Liver (tissue), 9 donors: ENCODE measurements around the gene MXD3. TPM values are rescaled to one million over a fixed set of nuclear protein-coding genes. Genes with fewer than 3 reads are reported as not detected.

ENCODE experiments used
- DNase-seq: peaks from one replicate; pipeline ENCODE4 v3.0.0-alpha.2; 2017; ENCODE audit warnings: low spot score
- H3K27ac ChIP-seq, 2 donors: one replicate each; pipeline ENCODE4 v1.7.0; 2013; ENCODE audit warnings: inconsistent platforms in 2 of 2, low read length in 2 of 2, control low read depth in 1 of 2, low read depth in 1 of 2, mild to moderate bottlenecking in 1 of 2
- H3K27me3 ChIP-seq, 4 donors: one replicate each; pipeline versions ENCODE4 v1.6.1 to v1.7.0; 2013; ENCODE audit warnings: low read length in 3 of 4, inconsistent platforms in 1 of 4, mild to moderate bottlenecking in 1 of 4, moderate library complexity in 1 of 4; ENCODE audit not compliant: control insufficient read depth in 4 of 4, insufficient read depth in 4 of 4
- H3K36me3 ChIP-seq, 4 donors: one replicate each; pipeline versions ENCODE4 v1.6.1 to v1.7.0; 2013; ENCODE audit warnings: low read length in 3 of 4, mild to moderate bottlenecking in 3 of 4, low read depth in 1 of 4, moderate library complexity in 1 of 4; ENCODE audit not compliant: control insufficient read depth in 4 of 4, insufficient read depth in 3 of 4
- H3K4me1 ChIP-seq, 4 donors: one replicate each; pipeline versions ENCODE4 v1.6.1 to v1.7.0; 2013; ENCODE audit warnings: low read length in 3 of 4, mild to moderate bottlenecking in 3 of 4, moderate library complexity in 1 of 4; ENCODE audit not compliant: control insufficient read depth in 4 of 4, insufficient read depth in 4 of 4
- H3K4me3 ChIP-seq, 3 donors: one replicate each; pipeline versions ENCODE4 v1.6.1 to v1.7.0; 2013; ENCODE audit warnings: low read length in 3 of 3, control low read depth in 1 of 3, low read depth in 1 of 3, mild to moderate bottlenecking in 1 of 3
- H3K9ac ChIP-seq, 2 donors: one replicate each; pipeline ENCODE4 v1.7.0; 2013; ENCODE audit warnings: low read length in 2 of 2, mild to moderate bottlenecking in 2 of 2, moderate library complexity in 2 of 2, control low read depth in 1 of 2, low read depth in 1 of 2
- H3K9me3 ChIP-seq, 4 donors: one replicate each; pipeline versions ENCODE4 v1.6.1 to v1.7.0; 2013; ENCODE audit warnings: low read length in 3 of 4; ENCODE audit not compliant: control insufficient read depth in 4 of 4
- CTCF ChIP-seq: fragments of 150-350 bp; IDR thresholded peaks from 2 replicates; pipeline ENCODE4 v1.5.1; 2017; ENCODE audit warnings: improper control_type of control experiment, low read depth, low read length; ENCODE audit not compliant: missing input control
- EGR1 ChIP-seq, 2 donors: IDR thresholded peaks; 2 replicates each; pipeline ENCODE4 v1.6.1; 2016 to 2018; ENCODE audit warnings: antibody characterized with exemption in 2 of 2, low read depth in 2 of 2
- FOXA1 ChIP-seq: IDR thresholded peaks from 2 replicates; pipeline ENCODE4 v1.6.1; 2016; ENCODE audit warnings: antibody characterized with exemption
- FOXA2 ChIP-seq: IDR thresholded peaks from 2 replicates; pipeline ENCODE4 v1.6.1; 2016; ENCODE audit warnings: antibody characterized with exemption
- HNF4A ChIP-seq, 2 donors: conservative IDR thresholded peaks; 2 replicates each; pipeline ENCODE4 v1.6.1; 2016; ENCODE audit warnings: antibody characterized with exemption in 2 of 2, mild to moderate bottlenecking in 2 of 2
- HNF4G ChIP-seq: IDR thresholded peaks from 2 replicates; pipeline ENCODE4 v1.6.1; 2016; ENCODE audit warnings: antibody characterized with exemption
- JUND ChIP-seq, 2 donors: IDR thresholded peaks; 2 replicates each; pipeline ENCODE4 v1.6.1; 2016; ENCODE audit warnings: antibody characterized with exemption in 2 of 2
- MAX ChIP-seq: IDR thresholded peaks from 2 replicates; pipeline ENCODE4 v1.6.1; 2016; ENCODE audit warnings: antibody characterized with exemption
- NR2F2 ChIP-seq: IDR thresholded peaks from 2 replicates; pipeline ENCODE4 v1.6.1; 2016; ENCODE audit warnings: antibody characterized with exemption
- RAD21 ChIP-seq, 2 donors: IDR thresholded peaks; 2 replicates each; pipeline ENCODE4 v1.6.1; 2016; ENCODE audit warnings: antibody characterized with exemption in 2 of 2, mild to moderate bottlenecking in 2 of 2
- REST ChIP-seq: IDR thresholded peaks from 2 replicates; pipeline ENCODE4 v1.6.1; 2016; ENCODE audit warnings: antibody characterized with exemption, mild to moderate bottlenecking
- RXRA ChIP-seq, 2 donors: IDR thresholded peaks; 2 replicates each; pipeline ENCODE4 v1.6.1; 2017 to 2018; ENCODE audit warnings: antibody characterized with exemption in 2 of 2, mild to moderate bottlenecking in 1 of 2
- SP1 ChIP-seq: IDR thresholded peaks from 2 replicates; pipeline ENCODE4 v1.6.1; 2018; ENCODE audit warnings: antibody characterized with exemption, mild to moderate bottlenecking
- YY1 ChIP-seq: IDR thresholded peaks from 2 replicates; pipeline ENCODE4 v1.6.1; 2016; ENCODE audit warnings: antibody characterized with exemption, mild to moderate bottlenecking
- ZBTB33 ChIP-seq: IDR thresholded peaks from 2 replicates; pipeline ENCODE4 v1.6.1; 2016; ENCODE audit warnings: antibody characterized with exemption
- WGBS: extraction: QIAGEN DNeasy Blood & Tissue Kit; methylation state at CpG from one replicate; pipeline ENCODE4 v1.1.7; 2013; 5-methylcytosine and 5-hydroxymethylcytosine counted together
- polyA plus RNA-seq, 2 donors: library from polyadenylated mRNA; stranded (reverse) in 1 of 2; unstranded in 1 of 2; fragments of 200-250 nt in 1 of 2; fragments of >200 nt in 1 of 2; fragmentation: Nextera tagmentation in 1 of 2; extraction: Ambion mirVana in 1 of 2; gene quantifications; one replicate each; pipeline versions ENCODE4 v1.2.1 to v1.2.3, GENCODE V29; 2013 to 2015
- total RNA-seq, 2 donors: library from RNA; depleted of rRNA; stranded (reverse); fragments of >200 nt; gene quantifications; one replicate each; pipeline ENCODE4 v1.2.3, GENCODE V29; 2014
- donor health status: healthy.
- donor health status: healthy.
- donor health status: healthy.
- donor health status: healthy.
- donor health status: healthy.

The MXD3 gene
- total and polyA plus RNA-seq, 4 donors: 1.9 to 36.8 (median 7.0) TPM

- TF ChIP-seq YY1 (no peak), CTCF (no peak), JUND (IDR thresholded peaks at IDR 0.05) (no peak), HNF4G (no peak), RAD21 (IDR thresholded peaks at IDR 0.05) (no peak), EGR1 (IDR thresholded peaks at IDR 0.05; ENCODE audit: low read depth in 2 of 2) (no peak), FOXA2 (no peak), HNF4A (conservative IDR thresholded peaks at IDR 0.05) (no peak), NR2F2 (no peak), FOXA1 (no peak), SP1 (no peak), ZBTB33 (no peak), RXRA (IDR thresholded peaks at IDR 0.05) (no peak), REST (no peak), MAX (no peak)
- H3K4me1 ChIP-seq: no peaks in the 10 kb centered on the region
- H3K27me3 ChIP-seq: no peaks in the 10 kb centered on the region
- no peak overlapping the region for H3K9ac ChIP-seq
- no peak overlapping the region for H3K27ac ChIP-seq
- no peaks in the 10 kb centered on the region for H3K9me3 ChIP-seq
- H3K36me3 ChIP-seq: peaks cover 1 to 55% (median 45%) of the 10 kb centered on the region in 4 donors
- H3K4me3 ChIP-seq: no peak overlapping the region
- no peak for DNase-seq
- 97% methylated on average over 16 of the region's 16 CpGs for WGBS
Observed at GRCh38 chr5:177265395-177265794, 46.3 kb downstream of the MXD3 start.

GRCh38 chr5:177264178-177264577 is 47.5 kb downstream of the MXD3 start:
- Histone ChIP-seq H3K27me3 (no peaks in the 10 kb centered on the region), H3K36me3 (peaks cover 6 to 54% (median 42%) of the 10 kb centered on the region in 4 donors), H3K4me1 (no peaks in the 10 kb centered on the region), H3K4me3 (no peak overlapping the region), H3K27ac (no peak overlapping the region), H3K9me3 (no peaks in the 10 kb centered on the region), H3K9ac (no peak overlapping the region)
- DNase-seq: no peak
- 92% methylated on average over 1 of the region's 1 CpG for WGBS
- TF ChIP-seq ZBTB33 (no peak), JUND (IDR thresholded peaks at IDR 0.05) (no peak)
